Glomerular endothelial cell (primary cell): Measurements from ENCODE around the gene GOLT1A. TPM values are rescaled to one million over a fixed set of nuclear protein-coding genes. Genes with fewer than 3 reads are reported as not detected.

Source experiments
- DNase-seq: peaks from one replicate; pipeline ENCODE4 v3.0.0-alpha.2; 2011; ENCODE audit warnings: low read depth, low spot score; ENCODE audit errors: extremely low read depth
- total RNA-seq: library from RNA; depleted of rRNA; stranded (reverse); fragments of >200 nt; gene quantifications from 2 replicates; pipeline ENCODE4 v1.2.3, GENCODE V29; 2015

GOLT1A gene
- total RNA-seq, 1 donor from 2014 or later, result not detected

GRCh38 chr1:204221271-204221670 lies 7.5 kb upstream of the GOLT1A start:
- no peak for DNase-seq

- no peak for DNase-seq
Measured at GRCh38 chr1:204219971-204220616, 6.3 kb upstream of the GOLT1A start.

- no peak for DNase-seq
Measured at GRCh38 chr1:204218552-204218951, 4.8 kb upstream of the GOLT1A start.

GRCh38 chr1:204217648-204218000 lies 3.8 kb upstream of the GOLT1A start:
- DNase-seq, result no peak

- DNase-seq, result no peak
Measured at GRCh38 chr1:204216880-204217647, 3.3 kb upstream of the GOLT1A start.

- DNase-seq, result no peak
Measured at GRCh38 chr1:204216236-204216635, 2.4 kb upstream of the GOLT1A start.

- DNase-seq, result no peak
Measured at GRCh38 chr1:204212715-204213114, 1.1 kb downstream of the GOLT1A start.

- no peak for DNase-seq
Measured at GRCh38 chr1:204211046-204211445, 2.7 kb downstream of the GOLT1A start.

- DNase-seq, result no peak
Measured at GRCh38 chr1:204207136-204207616, 6.6 kb downstream of the GOLT1A start.

- no peak for DNase-seq
Measured at GRCh38 chr1:204206121-204206520, 7.7 kb downstream of the GOLT1A start.

GRCh38 chr1:204205486-204205885 lies 8.3 kb downstream of the GOLT1A start:
- no peak for DNase-seq

- DNase-seq, result no peak
Measured at GRCh38 chr1:204204944-204205343, 8.8 kb downstream of the GOLT1A start.

- DNase-seq, result no peak
Measured at GRCh38 chr1:204203206-204203767, 10.5 kb downstream of the GOLT1A start.

GRCh38 chr1:204202481-204202880 lies 11.3 kb downstream of the GOLT1A start:
- DNase-seq, result no peak

GRCh38 chr1:204201348-204202040 lies 12.3 kb downstream of the GOLT1A start:
- no peak for DNase-seq

- no peak for DNase-seq
Measured at GRCh38 chr1:204199579-204199978, 14.2 kb downstream of the GOLT1A start.

GRCh38 chr1:204198348-204199340 lies 15.1 kb downstream of the GOLT1A start:
- peak; percentile 71 for DNase-seq

GRCh38 chr1:204197068-204197467 lies 16.7 kb downstream of the GOLT1A start:
- DNase-seq, result no peak

GRCh38 chr1:204196068-204196795 lies 17.6 kb downstream of the GOLT1A start, which contains the start of gene KISS1:
KISS1 (minus strand) TSS chr1:204196491; CDS start chr1:204192876, 3,615 bp downstream.
- no peak for DNase-seq
